Effector CD4-positive, alpha-beta T cell (primary cell): Measurements from ENCODE around the gene COL5A1.

Experiments used
- DNase-seq: peaks from one replicate; pipeline ENCODE4 v3.0.0-alpha.2; 2020

Gene COL5A1

GRCh38 chr9:134867917-134868750, 226.5 kb downstream of the COL5A1 start:
- DNase-seq, result no peak

GRCh38 chr9:134868751-134869553, 227.3 kb downstream of the COL5A1 start:
- DNase-seq, result no peak

DNA sequence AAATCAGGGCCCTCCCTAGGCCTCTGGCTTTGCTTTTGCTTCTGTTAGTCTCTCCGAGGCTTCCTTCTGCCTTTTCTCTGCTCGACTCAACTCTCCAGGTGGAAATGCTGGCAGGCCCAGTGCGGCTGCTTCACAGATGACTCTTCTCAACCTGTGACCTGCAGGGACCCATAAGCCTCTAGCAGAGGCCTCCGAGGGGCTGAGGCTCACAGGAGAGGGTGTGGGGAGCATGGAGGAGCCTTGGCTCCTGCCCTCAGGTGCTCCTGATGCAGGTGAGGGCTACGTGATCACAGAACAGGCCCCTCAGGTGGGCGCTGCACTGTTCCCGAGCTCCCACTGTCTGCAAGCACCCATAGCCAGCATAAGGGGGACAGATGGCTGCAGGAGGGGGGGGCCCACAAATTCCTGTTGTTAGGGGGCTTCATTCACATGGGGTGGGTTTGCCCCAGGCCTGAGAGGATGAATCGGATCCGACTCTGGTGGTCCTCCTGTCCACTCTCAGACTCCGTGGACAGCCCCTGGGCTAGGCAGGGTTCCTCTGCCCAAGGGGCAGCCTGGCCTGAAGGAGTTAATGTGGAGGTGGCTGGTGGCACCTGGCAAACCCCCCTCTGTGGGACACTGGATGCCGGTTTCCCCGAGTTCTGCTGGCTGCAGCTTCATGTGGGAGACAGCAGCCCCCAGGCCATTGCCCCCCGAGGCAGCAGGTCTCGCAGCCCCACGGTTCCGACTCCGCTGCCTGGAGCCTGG, 228.1 kb downstream of the COL5A1 start:
- no peak for DNase-seq

GRCh38 chr9:134870301-134870694, 228.7 kb downstream of the COL5A1 start:
- DNase-seq, result no peak

- DNase-seq, result no peak
Observed at GRCh38 chr9:134870746-134871662, 229.4 kb downstream of the COL5A1 start.

- DNase-seq, result no peak
Observed at GRCh38 chr9:134871697-134872340, 230.2 kb downstream of the COL5A1 start.

DNA sequence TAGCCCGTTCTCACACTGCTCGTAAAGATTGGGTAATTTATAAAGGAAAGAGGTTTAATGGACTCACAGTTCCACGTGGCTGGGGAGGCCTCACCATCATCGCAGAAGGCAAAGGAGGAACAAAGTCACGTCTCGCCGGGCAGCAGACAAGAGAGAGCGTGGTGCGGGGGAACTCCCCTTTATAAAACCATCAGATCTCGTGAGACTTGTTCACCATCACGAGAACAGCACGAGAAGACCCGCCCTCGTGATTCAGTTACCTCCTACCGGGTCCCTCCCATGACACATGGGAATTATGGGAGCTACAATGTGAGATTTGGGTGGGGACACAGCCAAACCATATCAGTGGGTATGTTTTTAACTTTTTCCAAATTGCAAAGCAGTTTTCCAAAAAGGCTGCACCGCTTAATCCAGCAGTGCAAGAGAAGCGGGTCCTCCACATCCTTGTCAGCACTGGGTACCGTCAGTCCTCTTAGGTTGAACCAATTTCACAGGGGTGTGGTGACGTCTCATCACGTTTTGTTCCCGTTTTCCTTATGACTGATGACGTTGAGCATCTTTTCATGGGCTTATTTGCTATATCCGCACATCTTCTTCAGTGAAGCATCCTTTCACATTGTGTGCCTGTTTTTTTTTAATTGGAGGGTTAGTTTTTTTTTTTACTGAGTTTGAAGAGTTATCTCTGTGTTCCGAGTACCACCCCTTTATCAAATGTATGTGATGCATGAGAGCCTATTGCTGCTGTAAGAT, 231.1 kb downstream of the COL5A1 start:
- DNase-seq, result no peak

DNA sequence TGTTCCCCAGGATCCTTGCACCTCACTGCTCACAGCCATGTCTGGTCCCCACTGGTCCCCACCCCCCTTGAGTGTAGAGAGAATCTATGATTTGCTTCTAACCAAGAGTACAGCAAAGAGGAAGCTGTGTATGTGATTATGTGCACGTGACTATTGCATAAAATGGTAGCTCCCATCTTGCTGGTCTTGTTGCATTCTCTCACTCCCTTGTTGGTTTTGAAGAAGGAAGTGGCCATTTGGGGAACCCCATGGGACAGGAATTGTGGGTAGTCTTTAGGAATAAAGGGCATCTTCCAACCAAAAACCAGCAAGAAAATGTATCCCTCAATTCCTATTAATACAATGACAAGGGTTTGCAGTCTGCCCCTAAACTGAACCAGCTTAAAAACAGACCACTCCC, 233.8 kb downstream of the COL5A1 start:
- DNase-seq, result no peak

GRCh38 chr9:134877541-134877940, 235.9 kb downstream of the COL5A1 start:
- DNase-seq, result no peak

- no peak for DNase-seq
Observed at GRCh38 chr9:134879664-134880483, 238.3 kb downstream of the COL5A1 start.

DNA sequence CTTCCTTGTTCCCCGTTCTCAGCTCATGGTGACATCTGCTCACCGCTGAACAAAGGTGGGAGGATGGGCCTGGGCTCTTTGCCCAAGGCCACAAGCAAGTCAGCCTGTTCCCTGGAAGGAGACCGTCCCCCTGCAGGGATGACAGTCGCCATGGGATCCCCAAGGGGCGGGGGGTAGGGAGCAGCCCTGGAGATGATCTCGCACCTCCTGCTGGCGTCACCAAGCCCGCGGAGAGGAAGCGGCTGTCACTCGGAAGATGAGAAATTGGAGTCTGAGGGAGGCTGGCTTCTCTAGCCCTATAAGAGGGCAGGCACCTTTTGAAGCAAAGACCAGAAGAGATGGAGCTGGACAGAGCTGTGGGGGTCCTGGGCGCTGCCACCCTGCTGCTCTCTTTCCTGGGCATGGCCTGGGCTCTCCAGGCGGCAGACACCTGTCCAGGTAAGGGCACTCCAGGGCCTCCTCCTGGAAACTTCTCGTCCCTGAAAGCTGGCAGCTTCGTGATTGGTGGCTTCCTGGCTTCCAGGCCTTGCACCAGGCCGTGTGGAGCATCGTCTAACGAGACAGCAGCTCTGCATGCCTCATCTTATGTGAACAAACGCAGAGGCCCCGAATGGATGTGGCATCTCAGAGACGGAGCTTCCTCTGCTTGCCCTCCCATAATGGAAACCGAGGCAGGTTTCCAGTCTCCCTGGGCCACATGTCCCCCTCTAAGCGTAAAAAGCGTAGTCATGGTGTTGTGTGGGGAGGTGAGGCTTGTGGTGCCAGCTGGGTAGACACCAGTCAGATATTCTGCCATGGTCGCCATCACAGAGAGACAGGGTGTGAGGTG, 239.1 kb downstream of the COL5A1 start, which contains the start of gene FCN2:
FCN2 (plus strand) TSS at position 327 of the 829 bp plus-strand sequence; CDS start at position 339, 12 bp downstream.
- DNase-seq, result no peak

DNA sequence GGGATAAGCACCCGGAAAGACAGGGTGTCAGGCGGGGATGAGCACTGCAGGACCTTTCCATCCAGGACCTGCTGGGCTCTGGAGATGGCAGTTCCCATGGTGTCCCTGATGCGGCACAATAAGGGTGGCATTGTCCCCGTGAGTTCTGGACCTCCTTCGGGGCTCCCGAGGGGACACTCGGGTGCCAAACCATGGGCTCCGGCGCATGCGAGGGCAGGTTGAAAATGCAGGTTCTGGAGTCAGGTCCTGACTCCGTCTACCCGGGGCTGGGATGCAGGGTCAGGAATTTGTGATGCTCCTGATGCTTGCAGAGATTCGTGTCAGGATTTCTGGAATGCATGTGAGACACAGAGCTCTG, 239.7 kb downstream of the COL5A1 start:
- DNase-seq, result no peak

DNA sequence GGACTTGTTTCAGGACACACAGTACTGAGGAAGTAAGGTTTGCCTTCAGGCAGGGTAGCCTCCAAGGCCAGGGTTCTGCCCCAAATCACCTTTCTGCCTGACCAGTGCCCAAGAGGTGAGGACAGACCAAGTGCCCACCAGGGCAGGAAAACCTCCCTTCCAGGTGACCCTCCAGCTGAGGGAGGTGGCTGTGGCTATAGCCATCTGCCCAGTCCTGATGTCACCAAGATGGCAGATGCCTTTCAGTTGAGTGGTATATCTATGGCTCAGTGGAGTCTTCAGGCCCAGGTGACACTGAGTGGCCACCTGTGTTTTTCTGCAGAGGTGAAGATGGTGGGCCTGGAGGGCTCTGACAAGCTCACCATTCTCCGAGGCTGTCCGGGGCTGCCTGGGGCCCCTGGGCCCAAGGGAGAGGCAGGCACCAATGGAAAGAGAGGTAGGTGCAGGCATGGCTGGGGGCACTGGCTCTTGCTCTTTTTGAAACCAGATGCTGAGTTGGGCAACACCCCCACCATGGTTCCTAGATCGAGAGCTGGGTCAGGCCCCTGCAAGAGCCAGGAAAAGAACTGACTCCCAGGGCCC, 240.7 kb downstream of the COL5A1 start:
- DNase-seq, result no peak

DNA sequence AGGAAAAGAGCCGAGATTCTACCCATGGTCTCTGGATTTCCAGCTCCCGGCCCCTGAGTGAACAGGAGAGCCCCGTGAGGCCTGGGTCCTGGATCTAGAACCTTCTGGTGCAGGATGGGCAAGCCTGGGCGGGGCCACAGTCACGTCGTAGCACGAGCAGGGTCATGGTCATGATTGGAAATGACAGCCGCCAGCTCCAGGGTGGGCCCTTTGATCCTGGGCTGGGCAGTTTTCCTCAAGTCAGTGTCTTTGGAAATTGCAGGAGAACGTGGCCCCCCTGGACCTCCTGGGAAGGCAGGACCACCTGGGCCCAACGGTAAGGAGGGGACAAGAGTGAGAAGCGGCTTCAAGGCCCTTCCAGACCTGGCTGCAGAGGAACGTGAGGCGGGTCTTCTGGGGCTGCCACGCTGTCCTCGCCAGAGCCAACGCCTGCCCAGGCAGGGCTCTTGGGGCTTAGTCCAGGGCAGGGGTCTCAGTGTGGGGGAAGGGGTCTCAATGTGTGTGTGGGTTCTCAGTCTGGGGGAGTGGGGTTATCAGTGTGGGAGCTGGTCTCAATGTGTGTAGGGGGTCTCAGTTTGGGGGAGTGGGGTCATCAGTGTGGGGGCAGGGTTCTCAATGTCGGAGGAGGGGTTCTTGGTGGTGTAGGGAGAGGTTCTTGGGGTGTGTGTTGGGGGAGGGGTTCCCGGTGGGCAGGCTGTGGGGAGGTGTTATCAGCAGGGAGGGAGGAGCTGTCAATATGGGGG, 241.6 kb downstream of the COL5A1 start:
- DNase-seq, result no peak

- DNase-seq, result no peak
Observed at GRCh38 chr9:134884492-134884891, 242.9 kb downstream of the COL5A1 start.

DNA sequence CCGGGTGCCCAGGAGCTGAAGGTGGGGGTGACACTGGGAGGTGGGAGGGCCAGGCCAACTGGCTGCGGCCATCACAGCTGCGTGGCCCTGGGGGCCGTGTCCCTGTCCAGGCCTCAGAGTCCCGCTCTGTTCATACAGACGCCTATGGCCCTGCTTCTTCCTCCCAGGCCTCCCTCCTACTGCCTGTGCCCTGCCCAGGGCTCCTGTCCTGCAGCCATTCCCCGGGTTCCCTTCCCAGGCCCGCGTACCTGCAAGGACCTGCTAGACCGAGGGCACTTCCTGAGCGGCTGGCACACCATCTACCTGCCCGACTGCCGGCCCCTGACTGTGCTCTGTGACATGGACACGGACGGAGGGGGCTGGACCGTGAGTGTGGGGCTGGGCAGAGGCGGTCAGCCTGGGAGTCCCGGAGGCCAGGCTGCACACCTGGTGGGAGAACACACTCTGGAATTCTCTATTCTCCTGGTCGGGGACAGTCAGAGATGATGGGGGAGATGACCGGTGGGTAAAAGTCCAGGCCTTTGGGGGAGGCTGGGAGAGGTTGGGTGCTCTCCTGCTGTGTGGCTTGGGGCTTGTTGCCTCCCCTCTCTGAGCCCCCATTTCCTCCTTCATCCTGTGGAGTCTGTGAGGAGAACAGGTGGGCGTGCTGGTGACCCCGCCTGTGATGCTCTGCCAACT, 243.5 kb downstream of the COL5A1 start:
- DNase-seq, result no peak
